ENCODE data around the gene KY. TPM values are rescaled to one million over a fixed set of nuclear protein-coding genes. Genes with fewer than 3 reads are reported as not detected.

The KY gene
- total RNA-seq, 1 donor from 2014 or later = 12.1 TPM

GRCh38 chr3:134610432-134611385 is 40.1 kb downstream of the KY start:
- no peak for TF ChIP-seq CTCF (IDR thresholded peaks at IDR 0.05; ENCODE audit: borderline replicate concordance)
- no peak for DNase-seq
- Histone ChIP-seq H3K4me1 (peaks cover 30% of the 10 kb centered on the region), H3K9me3 (replicated peaks) (no peaks in the 10 kb centered on the region), H3K27me3 (ENCODE audit: low read depth) (no peaks in the 10 kb centered on the region), H3K36me3 (no peaks in the 10 kb centered on the region), H3K27ac (replicated peaks) (no peak overlapping the region), H3K4me3 (no peak overlapping the region)
- intact Hi-C loops (cut with micrococcal nuclease) = no loop called here

- Histone ChIP-seq H3K9me3 (replicated peaks) (no peaks in the 10 kb centered on the region), H3K27ac (replicated peaks) (no peak overlapping the region), H3K4me1 (peaks cover 30% of the 10 kb centered on the region), H3K36me3 (no peaks in the 10 kb centered on the region), H3K27me3 (ENCODE audit: low read depth) (no peaks in the 10 kb centered on the region), H3K4me3 (no peak overlapping the region)
- no peak for TF ChIP-seq CTCF (IDR thresholded peaks at IDR 0.05; ENCODE audit: borderline replicate concordance)
- intact Hi-C loops (cut with micrococcal nuclease) = loop anchor here (10.0 kb wide), 1 partner anchor 1285 kb away; no protein-coding TSS in a partner anchor
- DNase-seq = no peak
Observed at GRCh38 chr3:134609821-134610431, 40.9 kb downstream of the KY start.

GRCh38 chr3:134608771-134609435 is 41.9 kb downstream of the KY start:
- no peak for DNase-seq
- no peak overlapping the region for H3K4me3 ChIP-seq
- no peaks in the 10 kb centered on the region for H3K9me3 ChIP-seq (replicated peaks)
- H3K27me3 ChIP-seq (ENCODE audit: low read depth) = no peaks in the 10 kb centered on the region
- no peak overlapping the region for H3K27ac ChIP-seq (replicated peaks)
- intact Hi-C loops (cut with micrococcal nuclease) = loop anchor here (10.0 kb wide), 1 partner anchor 1286 kb away; no protein-coding TSS in a partner anchor
- H3K36me3 ChIP-seq = no peaks in the 10 kb centered on the region
- H3K4me1 ChIP-seq = peaks cover 30% of the 10 kb centered on the region
- no peak for TF ChIP-seq CTCF (IDR thresholded peaks at IDR 0.05; ENCODE audit: borderline replicate concordance)

- H3K27ac ChIP-seq (replicated peaks) = no peak overlapping the region
- peaks cover 27% of the 10 kb centered on the region for H3K4me1 ChIP-seq
- no peak overlapping the region for H3K4me3 ChIP-seq
- TF ChIP-seq CTCF (IDR thresholded peaks at IDR 0.05; ENCODE audit: borderline replicate concordance) = no peak
- DNase-seq = no peak
- intact Hi-C loops (cut with micrococcal nuclease) = loop anchor here (10.0 kb wide), 1 partner anchor 1287 kb away; no protein-coding TSS in a partner anchor
- no peaks in the 10 kb centered on the region for H3K27me3 ChIP-seq (ENCODE audit: low read depth)
- H3K9me3 ChIP-seq (replicated peaks) = no peaks in the 10 kb centered on the region
- H3K36me3 ChIP-seq = no peaks in the 10 kb centered on the region
Observed at GRCh38 chr3:134608023-134608770, 42.6 kb downstream of the KY start.

All from left ventricle myocardium inferior (tissue), 1 donor.